HPDE6-E6E7 (cell line): Measurements from ENCODE around the gene ATP1A2.
"Not testable (repeated sequence)": the region's sequence is repeated elsewhere in the genome, so short reads cannot be mapped to it uniquely, and the experiment has no call there.

Experiments used
- DNase-seq: peaks from one replicate; pipeline ENCODE4 v3.0.0; 2011; ENCODE audit warnings: missing footprints; ENCODE audit errors: extremely low spot score

The ATP1A2 gene

GRCh38 chr1:160124705-160125478, 9.3 kb downstream of the ATP1A2 start:
- peak; percentile 77 for DNase-seq

GRCh38 chr1:160125746-160126145, 10.2 kb downstream of the ATP1A2 start:
- no peak for DNase-seq

- not testable (repeated sequence) for DNase-seq
These were observed 10.8 kb downstream of the ATP1A2 start for GRCh38 chr1:160126342-160126741.

- DNase-seq, result no peak
These were observed 11.8 kb downstream of the ATP1A2 start for GRCh38 chr1:160127381-160127780.

GRCh38 chr1:160127865-160128523, 12.4 kb downstream of the ATP1A2 start:
- no peak for DNase-seq

- no peak for DNase-seq
These were observed 13.1 kb downstream of the ATP1A2 start for GRCh38 chr1:160128636-160129035.

- DNase-seq, result no peak
These were observed 13.5 kb downstream of the ATP1A2 start for GRCh38 chr1:160129046-160129445.

GRCh38 chr1:160129558-160129957, 14.0 kb downstream of the ATP1A2 start:
- DNase-seq, result no peak

- DNase-seq, result no peak
These were observed 14.4 kb downstream of the ATP1A2 start for GRCh38 chr1:160129966-160130365.

GRCh38 chr1:160130486-160130885, 14.9 kb downstream of the ATP1A2 start:
- DNase-seq, result no peak

- no peak for DNase-seq
These were observed 15.4 kb downstream of the ATP1A2 start for GRCh38 chr1:160130939-160131338.

- no peak for DNase-seq
These were observed 16.4 kb downstream of the ATP1A2 start for GRCh38 chr1:160131803-160132565.

- no peak for DNase-seq
These were observed 18.6 kb downstream of the ATP1A2 start for GRCh38 chr1:160133990-160134770.

- DNase-seq, result no peak
These were observed 19.4 kb downstream of the ATP1A2 start for GRCh38 chr1:160134791-160135572.

- DNase-seq, result no peak
These were observed 20.8 kb downstream of the ATP1A2 start for GRCh38 chr1:160136121-160136925.

- no peak for DNase-seq
These were observed 21.3 kb downstream of the ATP1A2 start for GRCh38 chr1:160136926-160137200.

GRCh38 chr1:160137216-160137862, 21.8 kb downstream of the ATP1A2 start:
- no peak for DNase-seq

- DNase-seq, result no peak
These were observed 24.3 kb downstream of the ATP1A2 start for GRCh38 chr1:160139840-160140239.

GRCh38 chr1:160143695-160144094, 28.1 kb downstream of the ATP1A2 start:
- DNase-seq, result no peak

- DNase-seq, result no peak
These were observed 29.4 kb downstream of the ATP1A2 start for GRCh38 chr1:160144921-160145320.
